HFFc6 (cell line): ENCODE data around the gene FBXW10B. TPM values are rescaled to one million over a fixed set of nuclear protein-coding genes. Genes with fewer than 3 reads are reported as not detected.
"Not testable (repeated sequence)": the region's sequence is repeated elsewhere in the genome, so short reads cannot be mapped to it uniquely, and the experiment has no call there.

Source experiments
- DNase-seq: peaks from one replicate; pipeline ENCODE4 v3.0.0-alpha.2; 2018
- H3K27ac Mint-ChIP-seq: 2 replicates; pipeline ENCODE4 v1.8.0; 2020; ENCODE audit warnings: mild to moderate bottlenecking, mixed read lengths
- H3K27me3 Mint-ChIP-seq: 2 replicates; pipeline ENCODE4 v1.8.0; 2021; ENCODE audit warnings: mild to moderate bottlenecking, moderate library complexity, mixed read lengths; ENCODE audit not compliant: insufficient read depth
- H3K36me3 Mint-ChIP-seq: 2 replicates; pipeline ENCODE4 v1.8.0; 2021; ENCODE audit warnings: low read depth, mixed read lengths
- H3K4me1 Mint-ChIP-seq: 2 replicates; pipeline ENCODE4 v1.8.0; 2020; ENCODE audit warnings: low read depth, mixed read lengths
- H3K4me3 Mint-ChIP-seq: 2 replicates; pipeline ENCODE4 v1.8.0; 2020; ENCODE audit warnings: mild to moderate bottlenecking, moderate library complexity, mixed read lengths
- H3K9me3 Mint-ChIP-seq: 2 replicates; pipeline ENCODE4 v1.8.0; 2020; ENCODE audit warnings: mild to moderate bottlenecking, mixed read lengths
- total RNA-seq, 6 experiments: library from RNA; stranded (reverse); fragmentation: NEBNext Ultra II Directional; extraction: Animal tissue kit (Norgen Biotek cat#: 25700); gene quantifications; 2 replicates in 1 of 6; 3 replicates in 5 of 6; pipeline ENCODE4 v1.2.3, GENCODE V29; 2021

Gene FBXW10B
- total RNA-seq, 6 experiments from 2014 or later: 0.30 to 0.66 TPM; not detected in 4

GRCh38 chr17:15589544-15590536 lies 29.7 kb downstream of the FBXW10B start:
- not testable (repeated sequence) for H3K36me3 Mint-ChIP-seq, H3K4me1 Mint-ChIP-seq, H3K27me3 Mint-ChIP-seq, H3K27ac Mint-ChIP-seq, DNase-seq, H3K4me3 Mint-ChIP-seq, H3K9me3 Mint-ChIP-seq

GRCh38 chr17:15588017-15588416 lies 31.5 kb downstream of the FBXW10B start:
- H3K27me3 Mint-ChIP-seq, H3K9me3 Mint-ChIP-seq, H3K27ac Mint-ChIP-seq, DNase-seq, H3K4me3 Mint-ChIP-seq, H3K36me3 Mint-ChIP-seq, H3K4me1 Mint-ChIP-seq: not testable (repeated sequence)

- not testable (repeated sequence) for H3K27ac Mint-ChIP-seq, H3K4me3 Mint-ChIP-seq, H3K27me3 Mint-ChIP-seq, H3K36me3 Mint-ChIP-seq, H3K4me1 Mint-ChIP-seq, DNase-seq, H3K9me3 Mint-ChIP-seq
Measured at GRCh38 chr17:15583313-15583712, 36.2 kb downstream of the FBXW10B start.

GRCh38 chr17:15581462-15581861 lies 38.0 kb downstream of the FBXW10B start:
- not testable (repeated sequence) for H3K9me3 Mint-ChIP-seq, H3K4me3 Mint-ChIP-seq, H3K27ac Mint-ChIP-seq, DNase-seq, H3K27me3 Mint-ChIP-seq, H3K4me1 Mint-ChIP-seq, H3K36me3 Mint-ChIP-seq

GRCh38 chr17:15576848-15577247 lies 42.7 kb downstream of the FBXW10B start:
- not testable (repeated sequence) for DNase-seq, H3K36me3 Mint-ChIP-seq, H3K27ac Mint-ChIP-seq, H3K4me1 Mint-ChIP-seq, H3K9me3 Mint-ChIP-seq, H3K4me3 Mint-ChIP-seq, H3K27me3 Mint-ChIP-seq

GRCh38 chr17:15574660-15575059 lies 44.8 kb downstream of the FBXW10B start:
- DNase-seq, H3K9me3 Mint-ChIP-seq, H3K27me3 Mint-ChIP-seq, H3K36me3 Mint-ChIP-seq, H3K4me3 Mint-ChIP-seq, H3K27ac Mint-ChIP-seq, H3K4me1 Mint-ChIP-seq: not testable (repeated sequence)

GRCh38 chr17:15573870-15574269 lies 45.6 kb downstream of the FBXW10B start:
- H3K4me3 Mint-ChIP-seq, H3K27ac Mint-ChIP-seq, H3K36me3 Mint-ChIP-seq, H3K9me3 Mint-ChIP-seq, H3K27me3 Mint-ChIP-seq, DNase-seq, H3K4me1 Mint-ChIP-seq: not testable (repeated sequence)

Other genes with a start within 250 kb of the FBXW10B start
- 1 to 10 TPM in 5 of 6 experiments, under 1 TPM in 1; 0.60 to 2.5 (median 1.3) TPM for gene CDRT4, start 152.1 kb downstream of the FBXW10B start, total RNA-seq
- gene TVP23C, start 56.2 kb downstream of the FBXW10B start, total RNA-seq: 10 to 100 TPM in 5 of 6 experiments, 1 to 10 TPM in 1; 9.3 to 14.9 (median 12.4) TPM
- gene TRIM16, start 64.6 kb upstream of the FBXW10B start, total RNA-seq: 10 to 100 TPM; 19.2 to 30.1 (median 27.6) TPM
- gene ZNF286A, start 80.0 kb upstream of the FBXW10B start, total RNA-seq: 10 to 100 TPM; 20.6 to 24.5 (median 22.5) TPM
- not detected for gene TBC1D26, start 112.6 kb upstream of the FBXW10B start, total RNA-seq